ENCODE data around the gene ZNF436.
A peak's percentile ranks its signal among the peaks of the same experiment; 100 is the strongest.
"Not testable (repeated sequence)": the region's sequence is repeated elsewhere in the genome, so short reads cannot be mapped to it uniquely, and the experiment has no call there.

ZNF436 gene

DNA sequence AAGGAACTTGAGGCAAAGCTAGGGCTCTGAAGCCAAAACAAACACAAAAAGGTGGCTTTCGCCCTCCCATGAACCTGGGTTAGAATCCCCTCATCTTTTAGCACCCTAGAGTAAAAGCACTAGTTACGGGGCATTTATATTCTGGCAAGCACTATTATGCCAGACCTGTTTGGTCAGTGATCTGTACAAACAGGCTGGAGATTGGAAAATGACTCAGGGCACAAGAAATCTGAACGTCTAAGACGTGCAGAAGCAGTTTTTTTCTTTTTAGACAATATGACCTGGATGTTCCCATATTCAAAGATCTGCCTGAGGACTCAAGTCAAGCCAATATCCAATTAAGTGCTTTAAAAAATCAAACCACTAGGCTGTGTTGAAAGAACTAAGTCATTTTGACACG, 3.0 kb downstream of the ZNF436 start:
- no peak for DNase-seq (ENCODE audit: low spot score)

DNA sequence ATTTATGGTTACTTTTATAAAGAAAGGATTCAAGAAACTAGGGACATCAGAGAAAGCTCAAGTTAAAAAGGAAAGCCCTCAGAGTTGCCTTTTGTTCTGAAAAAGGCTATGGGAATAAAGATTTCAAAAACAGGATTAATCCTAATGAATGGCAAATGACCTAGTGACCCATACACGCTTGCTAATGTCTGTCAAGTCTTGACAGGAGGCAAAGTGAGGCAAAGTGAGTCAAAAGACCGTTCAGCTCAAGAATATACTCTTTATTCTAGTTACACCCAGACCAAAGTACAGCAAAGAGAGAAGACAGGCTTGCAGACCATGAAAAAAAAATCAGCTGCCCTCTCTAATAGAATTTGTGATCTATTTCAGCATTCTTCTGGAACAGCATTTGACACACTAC, 3.5 kb downstream of the ZNF436 start:
- no peak for DNase-seq (ENCODE audit: low spot score)

DNA sequence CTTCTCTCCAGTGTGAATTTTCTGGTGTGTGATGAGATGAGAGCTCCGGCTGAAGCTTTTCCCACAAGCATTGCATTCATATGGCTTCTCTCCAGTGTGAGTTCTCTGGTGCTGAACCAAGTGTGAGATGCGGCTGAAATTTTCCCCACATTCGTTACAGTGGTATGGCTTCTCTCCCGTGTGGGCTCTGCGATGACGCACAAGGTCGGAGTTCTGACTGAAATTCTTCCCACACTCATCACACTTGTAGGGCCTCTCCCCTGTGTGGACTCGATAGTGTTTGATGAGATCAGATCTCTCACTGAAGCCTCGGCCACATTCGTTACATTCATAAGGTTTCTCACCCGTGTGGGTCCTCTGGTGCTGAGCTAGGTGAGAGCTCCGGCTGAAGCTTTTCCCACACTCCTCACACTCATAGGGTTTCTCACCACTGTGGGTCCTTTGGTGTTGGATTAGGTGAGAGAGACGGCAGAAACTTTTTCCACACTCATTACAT, 7.4 kb downstream of the ZNF436 start:
- DNase-seq (ENCODE audit: low spot score) = no peak

- no peak for DNase-seq (ENCODE audit: low spot score)
These were observed 11.2 kb downstream of the ZNF436 start for GRCh38 chr1:23358310-23358875.

- no peak for DNase-seq (ENCODE audit: low spot score)
These were observed 12.3 kb downstream of the ZNF436 start for GRCh38 chr1:23357138-23357908.

- DNase-seq (ENCODE audit: low spot score) = no peak
These were observed 13.0 kb downstream of the ZNF436 start for GRCh38 chr1:23356471-23357137.

- no peak for DNase-seq (ENCODE audit: low spot score)
These were observed 15.4 kb downstream of the ZNF436 start for GRCh38 chr1:23354245-23354644.

- no peak for DNase-seq (ENCODE audit: low spot score)
These were observed 17.4 kb downstream of the ZNF436 start for GRCh38 chr1:23352096-23352695.

DNA sequence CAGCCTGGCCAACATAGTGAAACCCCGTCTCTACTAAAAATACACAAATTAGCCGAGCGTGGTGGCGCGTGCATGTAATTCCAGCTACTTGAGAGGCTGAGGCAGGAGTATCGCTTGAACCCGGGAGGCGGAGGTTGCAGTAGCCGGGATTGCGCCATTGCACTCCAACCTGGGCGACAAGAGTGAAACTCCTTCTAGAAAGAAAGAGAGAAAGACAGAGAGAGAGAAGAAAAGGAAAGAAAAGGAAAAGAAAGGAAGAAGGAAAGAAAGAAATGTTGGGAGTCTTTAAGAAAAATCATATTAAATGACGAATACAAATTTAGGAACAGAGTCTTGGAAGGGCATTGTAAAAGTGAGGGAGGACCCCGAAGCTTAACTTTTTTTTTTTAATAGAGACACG, 23.7 kb downstream of the ZNF436 start:
- DNase-seq (ENCODE audit: low spot score) = no peak

DNA sequence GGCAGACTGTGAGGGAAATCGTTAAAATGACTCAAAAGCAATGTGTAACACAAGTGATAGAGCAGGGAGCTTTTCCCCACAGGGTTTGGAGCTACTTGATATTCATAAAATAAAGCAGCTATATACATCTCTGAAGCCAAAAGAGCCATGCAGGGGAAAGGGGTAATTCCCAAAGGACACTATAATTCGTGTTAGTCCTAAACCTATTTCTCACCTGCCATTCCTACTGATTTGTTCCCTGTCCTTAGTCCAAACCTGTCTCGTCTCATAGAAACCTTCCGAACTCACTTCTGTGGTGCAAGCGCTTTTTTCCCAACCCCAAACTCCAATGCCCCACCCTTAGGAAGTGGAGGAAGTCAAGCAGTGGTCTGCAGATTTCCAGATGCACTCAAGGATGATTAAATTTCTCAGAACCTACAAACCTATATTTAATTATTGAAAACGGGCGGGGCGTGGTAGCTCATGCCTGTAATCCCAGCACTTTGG, 24.6 kb downstream of the ZNF436 start:
- DNase-seq (ENCODE audit: low spot score) = no peak

GRCh38 chr1:23344111-23344986, 25.3 kb downstream of the ZNF436 start, which contains the start of gene HNRNPR:
TSS of gene HNRNPR (minus strand) at chr1:23344284. CDS start at chr1:23341008, 3,276 bp downstream.
- peak; percentile 100 for DNase-seq (ENCODE audit: low spot score)

- peak; percentile 32 for DNase-seq (ENCODE audit: low spot score)
These were observed 26.2 kb downstream of the ZNF436 start for GRCh38 chr1:23343221-23344110.

- peak; percentile 38 for DNase-seq (ENCODE audit: low spot score)
These were observed 27.5 kb downstream of the ZNF436 start for GRCh38 chr1:23341931-23342692.

- no peak for DNase-seq (ENCODE audit: low spot score)
These were observed 30.0 kb downstream of the ZNF436 start for GRCh38 chr1:23339632-23340031.

DNA sequence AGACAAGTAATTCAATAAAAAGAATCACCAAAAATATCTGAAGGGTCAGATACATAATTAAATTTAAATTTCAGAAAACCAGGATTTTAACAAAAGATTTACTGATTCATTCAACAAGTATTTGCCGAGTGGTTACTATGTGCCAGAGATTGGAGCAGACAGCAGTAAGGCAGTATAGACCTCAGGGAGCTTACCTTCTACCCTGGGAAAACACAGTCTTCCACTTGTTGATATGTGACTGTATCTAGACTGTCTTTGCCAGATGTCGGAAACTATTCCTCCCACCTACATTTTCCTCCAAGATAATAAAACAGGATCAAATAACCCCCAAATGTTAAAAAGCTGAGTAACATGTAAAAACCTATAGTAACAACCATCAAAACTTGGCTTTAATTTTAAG, 31.8 kb downstream of the ZNF436 start:
- no peak for DNase-seq (ENCODE audit: low spot score)

DNA sequence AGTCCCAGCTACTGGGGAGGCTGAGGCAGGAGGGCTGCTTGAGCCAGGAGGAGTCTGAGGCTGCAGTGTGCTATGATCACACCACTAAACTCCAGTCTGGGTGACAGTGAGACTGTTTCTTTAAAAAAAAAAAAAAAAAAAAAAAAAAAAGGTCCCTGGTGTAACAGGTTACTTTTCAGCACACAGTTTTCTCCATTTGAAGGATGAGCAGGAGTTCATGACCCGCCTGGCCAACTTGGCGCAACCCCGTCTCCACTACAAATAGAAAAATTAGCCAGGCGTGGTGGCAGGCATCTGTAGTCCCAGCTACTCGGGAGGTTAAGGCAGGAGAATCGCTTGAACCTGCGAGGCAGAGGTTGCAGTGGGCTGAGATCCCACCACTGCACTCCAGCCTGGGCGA, 37.9 kb downstream of the ZNF436 start:
- no peak for DNase-seq (ENCODE audit: low spot score)

- no peak for DNase-seq (ENCODE audit: low spot score)
These were observed 38.8 kb downstream of the ZNF436 start for GRCh38 chr1:23330846-23331245.

- DNase-seq (ENCODE audit: low spot score) = no peak
These were observed 44.2 kb downstream of the ZNF436 start for GRCh38 chr1:23325393-23325792.

- DNase-seq (ENCODE audit: low spot score) = no peak
These were observed 46.9 kb downstream of the ZNF436 start for GRCh38 chr1:23322770-23323169.

DNA sequence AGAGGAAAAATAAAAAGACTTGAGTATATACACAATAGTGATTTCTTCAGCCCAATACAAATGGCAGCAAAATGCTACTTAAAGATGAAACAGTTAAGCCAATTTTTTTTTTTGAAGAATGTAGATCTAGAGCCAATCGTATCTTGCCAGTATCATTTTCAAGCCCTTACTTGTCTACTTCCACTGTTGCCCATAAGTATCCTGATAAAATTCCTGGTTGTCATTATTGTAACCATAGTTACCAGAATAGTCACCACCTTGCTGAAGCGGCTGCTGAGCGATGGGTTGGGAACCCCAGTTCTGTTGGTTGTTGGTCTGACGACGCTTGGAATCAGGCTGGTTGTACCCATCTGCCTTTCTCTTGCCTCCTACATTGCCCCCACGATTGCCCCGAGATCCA, 59.4 kb downstream of the ZNF436 start:
- not testable (repeated sequence) for DNase-seq (ENCODE audit: low spot score)
